ENCODE results near the gene RSBN1.

GRCh38 chr1:113779542-113779941 lies 32.7 kb downstream of the RSBN1 start:
- TF ChIP-seq YY1 (IDR thresholded peaks at IDR 0.05; ENCODE audit: insufficient read depth, insufficient read length) (no peak), ZNF274 (IDR thresholded peaks at IDR 0.05; ENCODE audit: low read depth, low read length) (no peak)
